IMR-90 (cell line): ENCODE data around the gene PDE4B.

Experiments used
- BHLHE40 ChIP-seq: fragments of 150-350 bp; IDR thresholded peaks from 2 replicates; pipeline ENCODE4 v1.6.1; 2016; ENCODE audit warnings: mild to moderate bottlenecking, low read depth, low read length
- CEBPB ChIP-seq: IDR thresholded peaks from 2 replicates; pipeline ENCODE4 v1.6.1; 2012; ENCODE audit warnings: low read depth, low read length, improper control_type of control experiment
- ELK1 ChIP-seq: fragments of 150-350 bp; IDR thresholded peaks from 2 replicates; pipeline ENCODE4 v1.6.1; 2016; ENCODE audit warnings: low read depth, mild to moderate bottlenecking, low read length, moderate library complexity, borderline replicate concordance
- FOS ChIP-seq: fragments of 150-350 bp; IDR thresholded peaks from 2 replicates; pipeline ENCODE4 v1.6.1; 2016; ENCODE audit warnings: low read depth, low read length
- MAFK ChIP-seq: IDR thresholded peaks from 2 replicates; pipeline ENCODE4 v1.6.1; 2012; ENCODE audit warnings: low read depth, low read length, improper control_type of control experiment
- MXI1 ChIP-seq: IDR thresholded peaks from 2 replicates; pipeline ENCODE4 v1.6.1; 2012; ENCODE audit warnings: low read depth, mild to moderate bottlenecking, low read length, moderate library complexity, borderline replicate concordance
- POLR2A ChIP-seq: IDR thresholded peaks from 2 replicates; pipeline ENCODE4 v1.6.1; 2012; ENCODE audit warnings: mild to moderate bottlenecking, low read depth, low read length
- RAD21 ChIP-seq: IDR thresholded peaks from 2 replicates; pipeline ENCODE4 v1.6.1; 2012; ENCODE audit warnings: low read length, improper control_type of control experiment
- RCOR1 ChIP-seq: IDR thresholded peaks from 2 replicates; pipeline ENCODE4 v1.6.1; 2012; ENCODE audit warnings: mild to moderate bottlenecking, low read length, improper control_type of control experiment; ENCODE audit not compliant: insufficient replicate concordance
- RFX5 ChIP-seq: IDR thresholded peaks from 2 replicates; pipeline ENCODE4 v1.8.0; 2012; ENCODE audit warnings: low read depth, mild to moderate bottlenecking, low read length, moderate library complexity
- TF ChIP-seq, protein P1 (sequence below): conservative IDR thresholded peaks from 2 replicates; pipeline ENCODE4 v1.5.1; 2012; ENCODE audit warnings: mild to moderate bottlenecking, low read depth, low read length, improper control_type of control experiment
- TF ChIP-seq, protein P2 (sequence below): fragments of 150-350 bp; IDR thresholded peaks from 2 replicates; pipeline ENCODE4 v1.6.1; 2017; ENCODE audit warnings: mild to moderate bottlenecking, antibody characterized with exemption, low read length, low read depth

DNA sequence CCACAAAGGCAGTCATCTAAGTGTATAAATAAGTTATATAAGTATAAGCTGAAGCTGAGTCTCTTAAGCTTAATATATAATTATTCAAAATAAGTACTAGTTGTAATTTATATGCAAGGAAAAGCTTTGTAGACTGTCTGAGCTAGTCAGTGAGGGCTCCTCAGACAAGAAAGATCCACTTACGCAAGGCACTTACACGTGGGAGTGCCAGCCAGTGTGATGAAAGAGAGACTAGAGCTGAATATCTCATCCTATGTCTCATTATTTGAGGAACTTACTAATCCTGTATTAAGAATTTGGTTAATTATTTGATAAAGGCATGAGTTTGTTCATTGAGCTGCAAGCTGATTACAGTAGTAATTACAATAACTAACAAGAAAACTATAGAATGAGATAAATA lies 146.9 kb downstream of the PDE4B start:
- TF ChIP-seq POLR2A (no peak), MXI1 (no peak), RFX5 (no peak), RCOR1 (no peak), MAFK (no peak), CEBPB (peak; percentile 62), RAD21 (no peak), FOS (no peak), BHLHE40 (no peak), ELK1 (no peak)
- TF ChIP-seq, protein P1, sequence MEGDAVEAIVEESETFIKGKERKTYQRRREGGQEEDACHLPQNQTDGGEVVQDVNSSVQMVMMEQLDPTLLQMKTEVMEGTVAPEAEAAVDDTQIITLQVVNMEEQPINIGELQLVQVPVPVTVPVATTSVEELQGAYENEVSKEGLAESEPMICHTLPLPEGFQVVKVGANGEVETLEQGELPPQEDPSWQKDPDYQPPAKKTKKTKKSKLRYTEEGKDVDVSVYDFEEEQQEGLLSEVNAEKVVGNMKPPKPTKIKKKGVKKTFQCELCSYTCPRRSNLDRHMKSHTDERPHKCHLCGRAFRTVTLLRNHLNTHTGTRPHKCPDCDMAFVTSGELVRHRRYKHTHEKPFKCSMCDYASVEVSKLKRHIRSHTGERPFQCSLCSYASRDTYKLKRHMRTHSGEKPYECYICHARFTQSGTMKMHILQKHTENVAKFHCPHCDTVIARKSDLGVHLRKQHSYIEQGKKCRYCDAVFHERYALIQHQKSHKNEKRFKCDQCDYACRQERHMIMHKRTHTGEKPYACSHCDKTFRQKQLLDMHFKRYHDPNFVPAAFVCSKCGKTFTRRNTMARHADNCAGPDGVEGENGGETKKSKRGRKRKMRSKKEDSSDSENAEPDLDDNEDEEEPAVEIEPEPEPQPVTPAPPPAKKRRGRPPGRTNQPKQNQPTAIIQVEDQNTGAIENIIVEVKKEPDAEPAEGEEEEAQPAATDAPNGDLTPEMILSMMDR = no peak
- TF ChIP-seq, protein P2, sequence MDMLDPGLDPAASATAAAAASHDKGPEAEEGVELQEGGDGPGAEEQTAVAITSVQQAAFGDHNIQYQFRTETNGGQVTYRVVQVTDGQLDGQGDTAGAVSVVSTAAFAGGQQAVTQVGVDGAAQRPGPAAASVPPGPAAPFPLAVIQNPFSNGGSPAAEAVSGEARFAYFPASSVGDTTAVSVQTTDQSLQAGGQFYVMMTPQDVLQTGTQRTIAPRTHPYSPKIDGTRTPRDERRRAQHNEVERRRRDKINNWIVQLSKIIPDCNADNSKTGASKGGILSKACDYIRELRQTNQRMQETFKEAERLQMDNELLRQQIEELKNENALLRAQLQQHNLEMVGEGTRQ = no peak
